Peyer's patch (tissue), 4 donors: Measurements from ENCODE around the gene TRIM54. TPM values are rescaled to one million over a fixed set of nuclear protein-coding genes. Genes with fewer than 3 reads are reported as not detected.

ENCODE experiments used
- DNase-seq, 3 donors: peaks; one replicate each; pipeline ENCODE4 v3.0.0-alpha.2; 2017 to 2019
- H3K27ac ChIP-seq, 4 donors: fragments of 200-600 bp; sonication (generic); one replicate each; pipeline ENCODE4 v1.5.1; 2016 to 2019
- H3K27me3 ChIP-seq, 2 donors: fragments of 200-600 bp; sonication (generic); one replicate each; pipeline ENCODE4 v1.5.1; 2019
- H3K36me3 ChIP-seq, 3 donors: fragments of 200-600 bp; sonication (generic); one replicate each; pipeline ENCODE4 v1.5.1; 2016 to 2019
- H3K4me1 ChIP-seq, 4 donors: fragments of 200-600 bp; sonication (generic); one replicate each; pipeline ENCODE4 v1.5.1; 2016 to 2019
- H3K4me3 ChIP-seq, 4 donors: fragments of 200-600 bp; sonication (generic); 1 replicate in 3 of 4; 2 replicates in 1 of 4; pipeline ENCODE4 v1.5.1; 2016 to 2019; ENCODE audit warnings: mild to moderate bottlenecking in 1 of 4
- H3K9me3 ChIP-seq, 4 donors: fragments of 200-600 bp; sonication (generic); one replicate each; pipeline ENCODE4 v1.5.1; 2016 to 2019; ENCODE audit warnings: mild to moderate bottlenecking in 1 of 4
- POLR2A ChIP-seq, 2 donors: fragments of 450-650 bp; IDR thresholded peaks; one replicate each; pipeline ENCODE4 v1.5.1; 2017; ENCODE audit warnings: antibody characterized with exemption in 2 of 2, mild to moderate bottlenecking in 2 of 2, moderate library complexity in 2 of 2
- total RNA-seq, 4 donors: library from RNA; depleted of rRNA; stranded (reverse); fragments of >200 nt; gene quantifications; one replicate each; pipeline ENCODE4 v1.1.0, GENCODE V29; 2016
- TF ChIP-seq, protein P1 (sequence below), 6 experiments: fragments of 450-650 bp in 4 of 6; fragments of 200-600 bp in 2 of 6; sonication (generic) in 1 of 6; IDR thresholded peaks; one replicate each; pipeline ENCODE4 v1.5.1; 2017 to 2019; ENCODE audit warnings: antibody characterized with exemption in 6 of 6, mild to moderate bottlenecking in 3 of 6, moderate library complexity in 1 of 6

The TRIM54 gene
- total RNA-seq, 4 donors from 2014 or later: 0.54 TPM; not detected in 3

DNA sequence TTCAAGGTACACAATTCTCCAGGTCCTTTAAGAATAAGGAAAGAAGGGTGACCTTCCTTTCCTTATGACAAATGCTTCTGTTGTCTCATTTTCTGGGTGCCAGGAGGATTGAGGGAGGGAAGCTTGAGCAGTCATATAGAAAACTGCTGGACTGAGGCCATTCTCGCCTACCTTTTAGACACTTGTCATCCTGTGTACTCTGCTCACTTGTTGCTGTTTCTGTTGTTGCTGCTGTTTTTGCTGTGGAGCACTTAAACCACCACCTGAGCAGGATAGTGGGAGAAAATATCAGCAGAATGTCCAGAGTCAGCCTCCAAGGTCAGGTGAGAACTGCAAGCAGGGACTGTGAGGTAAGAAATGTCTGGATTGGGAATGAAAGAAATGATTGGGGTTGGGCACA, 4.2 kb upstream of the TRIM54 start:
- no peaks in the 10 kb centered on the region for H3K4me1 ChIP-seq
- H3K27me3 ChIP-seq: no peaks in the 10 kb centered on the region
- no peak for TF ChIP-seq POLR2A (IDR thresholded peaks at IDR 0.05)
- TF ChIP-seq, protein P1, sequence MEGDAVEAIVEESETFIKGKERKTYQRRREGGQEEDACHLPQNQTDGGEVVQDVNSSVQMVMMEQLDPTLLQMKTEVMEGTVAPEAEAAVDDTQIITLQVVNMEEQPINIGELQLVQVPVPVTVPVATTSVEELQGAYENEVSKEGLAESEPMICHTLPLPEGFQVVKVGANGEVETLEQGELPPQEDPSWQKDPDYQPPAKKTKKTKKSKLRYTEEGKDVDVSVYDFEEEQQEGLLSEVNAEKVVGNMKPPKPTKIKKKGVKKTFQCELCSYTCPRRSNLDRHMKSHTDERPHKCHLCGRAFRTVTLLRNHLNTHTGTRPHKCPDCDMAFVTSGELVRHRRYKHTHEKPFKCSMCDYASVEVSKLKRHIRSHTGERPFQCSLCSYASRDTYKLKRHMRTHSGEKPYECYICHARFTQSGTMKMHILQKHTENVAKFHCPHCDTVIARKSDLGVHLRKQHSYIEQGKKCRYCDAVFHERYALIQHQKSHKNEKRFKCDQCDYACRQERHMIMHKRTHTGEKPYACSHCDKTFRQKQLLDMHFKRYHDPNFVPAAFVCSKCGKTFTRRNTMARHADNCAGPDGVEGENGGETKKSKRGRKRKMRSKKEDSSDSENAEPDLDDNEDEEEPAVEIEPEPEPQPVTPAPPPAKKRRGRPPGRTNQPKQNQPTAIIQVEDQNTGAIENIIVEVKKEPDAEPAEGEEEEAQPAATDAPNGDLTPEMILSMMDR (IDR thresholded peaks at IDR 0.05): no peak
- H3K9me3 ChIP-seq: no peaks in the 10 kb centered on the region
- H3K27ac ChIP-seq: no peak overlapping the region
- DNase-seq: no peak
- no peak overlapping the region for H3K4me3 ChIP-seq
- no peaks in the 10 kb centered on the region for H3K36me3 ChIP-seq

DNA sequence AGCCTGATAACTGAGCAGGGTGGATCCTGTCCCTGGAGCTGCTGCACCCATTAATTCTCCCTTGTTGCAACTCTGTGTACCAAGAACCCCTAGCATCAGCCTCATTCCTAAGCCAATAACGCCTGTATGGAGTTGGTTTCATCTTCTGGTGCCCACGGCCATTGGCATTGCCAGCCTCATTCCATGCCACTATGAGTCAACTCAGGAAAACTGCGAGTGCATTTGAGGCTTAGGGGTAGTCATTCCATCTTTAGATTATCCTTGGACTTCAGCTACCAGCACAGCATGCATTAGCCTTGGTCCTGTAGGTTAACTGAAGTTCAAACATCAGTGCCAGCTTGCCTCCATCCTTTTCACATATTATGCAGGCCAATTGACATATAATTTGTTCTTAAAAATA, 1.4 kb upstream of the TRIM54 start:
- DNase-seq: no peak
- no peaks in the 10 kb centered on the region for H3K4me1 ChIP-seq
- H3K4me3 ChIP-seq: no peak overlapping the region
- H3K27ac ChIP-seq: no peak overlapping the region
- no peak for TF ChIP-seq POLR2A (IDR thresholded peaks at IDR 0.05)
- TF ChIP-seq, protein P1 (IDR thresholded peaks at IDR 0.05): no peak
- no peaks in the 10 kb centered on the region for H3K27me3 ChIP-seq
- H3K36me3 ChIP-seq: no peaks in the 10 kb centered on the region
- H3K9me3 ChIP-seq: no peaks in the 10 kb centered on the region

DNA sequence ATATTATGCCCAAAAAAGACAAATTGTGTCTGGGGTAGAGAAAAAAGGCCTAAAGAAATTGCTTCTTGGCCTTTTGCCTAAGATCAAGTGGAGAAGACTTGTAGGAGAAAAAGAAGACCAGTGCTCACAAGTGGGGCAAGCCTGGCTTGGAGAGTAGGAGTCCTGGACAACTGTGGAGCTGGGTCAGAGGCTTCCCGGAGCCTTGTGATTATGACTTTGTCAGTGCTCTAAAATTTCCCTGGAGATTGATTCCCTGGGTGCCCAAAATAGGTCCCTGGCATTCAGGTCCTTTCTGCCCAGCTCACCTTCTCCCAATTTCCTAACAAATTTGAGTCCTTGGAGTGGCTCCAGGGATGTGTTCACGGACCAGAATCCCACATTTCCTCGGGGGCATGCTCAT, 787 bp upstream of the TRIM54 start:
- DNase-seq: no peak
- H3K36me3 ChIP-seq: no peaks in the 10 kb centered on the region
- H3K9me3 ChIP-seq: no peaks in the 10 kb centered on the region
- TF ChIP-seq, protein P1 (IDR thresholded peaks at IDR 0.05): no peak
- no peak for TF ChIP-seq POLR2A (IDR thresholded peaks at IDR 0.05)
- H3K4me3 ChIP-seq: no peak overlapping the region
- no peaks in the 10 kb centered on the region for H3K4me1 ChIP-seq
- H3K27ac ChIP-seq: no peak overlapping the region
- H3K27me3 ChIP-seq: no peaks in the 10 kb centered on the region

DNA sequence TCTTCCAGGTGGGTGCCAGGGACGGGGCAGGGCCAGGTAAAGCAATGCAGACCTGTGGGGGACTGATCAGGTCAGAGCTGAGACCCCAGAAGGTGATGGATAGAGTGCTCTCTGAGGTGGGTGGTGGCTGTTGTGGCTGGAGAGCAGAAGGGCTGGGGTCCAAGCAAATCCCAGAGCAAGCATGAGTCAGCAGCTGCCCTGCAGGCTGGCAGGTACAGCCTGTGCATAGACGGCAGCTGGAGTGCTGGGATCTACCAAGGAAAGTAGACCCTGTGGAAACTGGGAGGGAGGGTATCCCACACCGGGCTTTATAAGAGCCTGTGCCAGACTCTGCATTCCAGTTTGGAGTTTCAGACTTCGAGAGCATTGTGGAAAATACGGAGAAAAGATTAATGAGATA, 663 bp downstream of the TRIM54 start:
- TF ChIP-seq, protein P1 (IDR thresholded peaks at IDR 0.05): no peak
- TF ChIP-seq POLR2A (IDR thresholded peaks at IDR 0.05): no peak
- Histone ChIP-seq H3K9me3 (no peaks in the 10 kb centered on the region), H3K4me1 (no peaks in the 10 kb centered on the region), H3K4me3 (no peak overlapping the region), H3K27me3 (no peaks in the 10 kb centered on the region), H3K27ac (no peak overlapping the region), H3K36me3 (no peaks in the 10 kb centered on the region)
- no peak for DNase-seq

DNA sequence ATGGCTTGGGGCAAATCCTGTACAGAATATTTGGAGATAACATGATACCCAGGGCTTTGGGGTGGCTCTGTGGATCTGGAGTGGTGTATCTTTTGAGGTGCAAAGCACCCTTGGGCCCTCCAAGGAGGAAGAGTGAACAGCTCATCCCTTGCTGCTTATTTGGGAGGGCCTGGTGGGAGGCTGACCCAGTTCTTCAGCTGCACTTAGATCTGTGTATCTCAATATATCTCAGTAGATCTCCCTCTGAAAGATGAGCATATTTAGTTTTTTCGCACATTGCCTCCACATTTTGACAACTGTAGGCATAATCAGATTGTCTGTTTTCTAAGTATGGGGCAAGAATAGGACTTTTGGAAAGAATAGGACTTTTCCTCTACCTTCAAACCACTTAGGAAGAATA, 2.8 kb downstream of the TRIM54 start:
- no peaks in the 10 kb centered on the region for H3K36me3 ChIP-seq
- H3K27ac ChIP-seq: no peak overlapping the region
- H3K9me3 ChIP-seq: no peaks in the 10 kb centered on the region
- DNase-seq: no peak
- no peak overlapping the region for H3K4me3 ChIP-seq
- H3K4me1 ChIP-seq: no peaks in the 10 kb centered on the region
- no peaks in the 10 kb centered on the region for H3K27me3 ChIP-seq
- TF ChIP-seq, protein P1 (IDR thresholded peaks at IDR 0.05): no peak
- TF ChIP-seq POLR2A (IDR thresholded peaks at IDR 0.05): no peak

DNA sequence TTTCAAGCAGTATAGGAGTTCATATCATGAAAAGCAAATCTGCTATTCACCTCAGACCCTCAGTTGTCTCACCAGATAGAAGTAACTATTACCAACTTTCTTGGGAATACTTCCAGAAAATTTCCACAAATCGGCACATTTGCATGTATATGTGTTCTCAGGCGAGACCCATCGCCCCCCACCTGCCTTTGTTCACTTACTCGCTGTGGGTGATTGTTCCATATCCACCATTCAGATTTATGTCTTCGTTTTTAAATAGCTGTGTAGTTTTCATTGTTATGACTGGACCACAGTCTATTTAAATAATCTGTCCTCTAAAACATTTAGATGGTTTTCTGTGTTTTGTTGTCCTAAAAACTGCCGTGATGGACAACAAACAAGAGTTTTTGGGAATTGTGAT, 3.3 kb downstream of the TRIM54 start:
- Histone ChIP-seq H3K36me3 (no peaks in the 10 kb centered on the region), H3K4me1 (no peaks in the 10 kb centered on the region), H3K27me3 (no peaks in the 10 kb centered on the region), H3K27ac (no peak overlapping the region), H3K4me3 (no peak overlapping the region), H3K9me3 (no peaks in the 10 kb centered on the region)
- no peak for TF ChIP-seq POLR2A (IDR thresholded peaks at IDR 0.05)
- TF ChIP-seq, protein P1 (IDR thresholded peaks at IDR 0.05): no peak
- no peak for DNase-seq
